K562 (cell line): ENCODE data around the gene PANX1. TPM values are rescaled to one million over a fixed set of nuclear protein-coding genes. Genes with fewer than 3 reads are reported as not detected.
A peak's percentile ranks its signal among the peaks of the same experiment; 100 is the strongest.

Experiments
- ATAC-seq: fragments of 200-7000 bp; cut with Tn5 transposase; 3 replicates; pipeline ENCODE4 v1.9.1; 2020; ENCODE audit warnings: moderate library complexity
- BruUV-seq: library from RNA; stranded (reverse); fragments of 400-500 nt; replicated peaks from 2 replicates; lab custom pipeline; 2021; lab: Mats Ljungman, UMichigan
- CTCF ChIA-PET: fragments of 300-600 bp; formaldehyde crosslinking; extraction: SDS; loops from one replicate; lab custom pipeline; 2021; ENCODE audit warnings: low intra/inter-chr PET ratio; lab: Yijun Ruan, JAX
- POLR2A ChIA-PET: fragments of 300-600, 350-650 bp; sonication (Branson Sonifier 250); formaldehyde crosslinking; extraction: SDS; loops from one replicate; lab custom pipeline; 2021; ENCODE audit warnings: antibody characterized with exemption, inconsistent platforms; lab: Yijun Ruan, JAX
- DNase-seq, 4 experiments: peaks; one replicate each; pipeline versions ENCODE4 v3.0.0 to v3.0.0-alpha.2; 2011 to 2018; ENCODE audit warnings: low spot score in 3 of 4, mixed read lengths in 3 of 4; ENCODE audit errors: extremely low read depth in 1 of 4
- FAIRE-seq: peaks from 2 replicates; lab custom pipeline; 2011; peaks lifted over from hg19 to GRCh38; lab: Jason Lieb, UNC
- H2AFZ ChIP-seq: 2 replicates; pipeline ENCODE4 v1.6.0; 2011; ENCODE audit warnings: low read depth, low read length, control low read depth, inconsistent platforms
- H3K27ac ChIP-seq: fragments of 200-600 bp; 3 replicates; pipeline ENCODE4 v1.8.0; 2011; ENCODE audit warnings: low read depth, mild to moderate bottlenecking, control low read depth, inconsistent platforms, low read length, moderate library complexity, mixed read lengths; ENCODE audit errors: extremely low read depth
- H3K27me3 ChIP-seq, 2 experiments: fragments of 300-600 bp in 1 of 2; 2 replicates in 1 of 2; 3 replicates in 1 of 2; pipeline versions ENCODE4 v1.6.0 to v1.8.0; 2011; ENCODE audit warnings: inconsistent platforms in 2 of 2, low read length in 2 of 2, mild to moderate bottlenecking in 1 of 2, mixed read lengths in 1 of 2, moderate library complexity in 1 of 2; ENCODE audit not compliant: control insufficient read depth in 2 of 2, insufficient read depth in 2 of 2
- H3K36me3 ChIP-seq: fragments of 300-600 bp; 3 replicates; pipeline ENCODE4 v1.8.0; 2011; ENCODE audit warnings: mild to moderate bottlenecking, low read length, inconsistent platforms; ENCODE audit not compliant: control insufficient read depth, insufficient read depth
- H3K4me1 ChIP-seq, 2 experiments: fragments of 200-600 bp in 1 of 2; replicated peaks in 1 of 2; 2 replicates in 1 of 2; 3 replicates in 1 of 2; pipeline versions ENCODE4 v1.5.1 to v1.8.0; 2011; ENCODE audit warnings: inconsistent platforms in 2 of 2, low read length in 2 of 2, mild to moderate bottlenecking in 1 of 2, mixed read lengths in 1 of 2, moderate library complexity in 1 of 2; ENCODE audit not compliant: control insufficient read depth in 2 of 2, insufficient read depth in 2 of 2
- H3K4me2 ChIP-seq: 2 replicates; pipeline ENCODE4 v1.6.1; 2011; ENCODE audit warnings: low read length, control low read depth, inconsistent platforms, mixed read lengths; ENCODE audit not compliant: insufficient read depth
- H3K4me3 ChIP-seq: fragments of 200-600 bp; sonication (generic), shearing (Covaris generic); 2 replicates; pipeline ENCODE4 v1.5.1; 2016; ENCODE audit warnings: control low read depth, inconsistent platforms
- H3K79me2 ChIP-seq: fragments of 200-600 bp; 3 replicates; pipeline ENCODE4 v1.8.0; 2011; ENCODE audit warnings: low read length, inconsistent platforms; ENCODE audit not compliant: control insufficient read depth, insufficient read depth
- H3K9ac ChIP-seq, 2 experiments: 2 replicates each; pipeline versions ENCODE4 v1.6.0 to v1.6.1; 2011; ENCODE audit warnings: low read depth in 2 of 2, low read length in 2 of 2, control low read depth in 1 of 2, inconsistent platforms in 1 of 2, mild to moderate bottlenecking in 1 of 2, mixed read lengths in 1 of 2; ENCODE audit not compliant: insufficient read depth in 1 of 2
- H3K9me1 ChIP-seq: one replicate; pipeline ENCODE4 v1.6.0; 2011; ENCODE audit warnings: inconsistent platforms, mild to moderate bottlenecking, low read length, moderate library complexity; ENCODE audit not compliant: control insufficient read depth, insufficient read depth
- H3K9me3 ChIP-seq: replicated peaks from 2 replicates; pipeline ENCODE4 v1.5.1; 2011; ENCODE audit warnings: low read depth, low read length, inconsistent platforms; ENCODE audit not compliant: control insufficient read depth, insufficient read depth
- H4K20me1 ChIP-seq: replicated peaks from 2 replicates; pipeline ENCODE4 v1.6.1; 2011; ENCODE audit warnings: low read length, inconsistent platforms, mixed read lengths; ENCODE audit not compliant: control insufficient read depth, insufficient read depth
- ARID2 ChIP-seq: fragments of 450-650 bp; IDR thresholded peaks from 2 replicates; pipeline ENCODE4 v1.6.1; 2017; ENCODE audit warnings: antibody characterized with exemption, mild to moderate bottlenecking
- CBX3 ChIP-seq, 2 experiments: IDR thresholded peaks; 1 replicate in 1 of 2; 2 replicates in 1 of 2; pipeline ENCODE4 v1.6.1; 2012; ENCODE audit warnings: inconsistent platforms in 2 of 2, low read length in 2 of 2, borderline replicate concordance in 1 of 2, control low read depth in 1 of 2
- CEBPB ChIP-seq: fragments of 450-650 bp; IDR thresholded peaks from 2 replicates; pipeline ENCODE4 v1.6.1; 2016; ENCODE audit warnings: missing genetic modification characterization, missing compliant biosample characterization
- GATAD2A ChIP-seq: fragments of 450-650 bp; IDR thresholded peaks from 2 replicates; pipeline ENCODE4 v1.6.1; 2017
- GTF3C2 ChIP-seq: IDR thresholded peaks from 3 replicates; pipeline ENCODE4 v1.6.1; 2011; ENCODE audit warnings: borderline replicate concordance, mild to moderate bottlenecking, moderate library complexity; ENCODE audit not compliant: insufficient read length; ENCODE audit errors: extremely low read depth
- HDAC1 ChIP-seq, 2 experiments: fragments of 450-650 bp; IDR thresholded peaks; 2 replicates each; pipeline ENCODE4 v1.6.1; 2016 to 2017; ENCODE audit warnings: inconsistent platforms in 1 of 2, mild to moderate bottlenecking in 1 of 2, moderate library complexity in 1 of 2
- HDGF ChIP-seq: fragments of 450-650 bp; IDR thresholded peaks from 2 replicates; pipeline ENCODE4 v1.6.1; 2016
- ILK ChIP-seq: fragments of 450-650 bp; IDR thresholded peaks from 2 replicates; pipeline ENCODE4 v1.6.1; 2016; ENCODE audit warnings: missing genetic modification characterization, low read depth, mild to moderate bottlenecking, missing compliant biosample characterization, moderate library complexity, borderline replicate concordance
- MECOM ChIP-seq: fragments of 250-450 bp; sonication (Bioruptor Pico); IDR thresholded peaks from 2 replicates; pipeline ENCODE4 v1.8.0; 2022; ENCODE audit warnings: inconsistent platforms
- SIN3A ChIP-seq, 2 experiments: fragments of 150-350 bp in 1 of 2; IDR thresholded peaks; 2 replicates each; pipeline ENCODE4 v1.6.1; 2011 to 2016; ENCODE audit warnings: borderline replicate concordance in 2 of 2, low read depth in 2 of 2, low read length in 2 of 2, mild to moderate bottlenecking in 2 of 2, moderate library complexity in 2 of 2; ENCODE audit not compliant: control insufficient read depth in 1 of 2
- TCF3 ChIP-seq: sonication (generic); formaldehyde crosslinking; IDR thresholded peaks from 2 replicates; pipeline ENCODE4 v1.4.0; 2020; ENCODE audit warnings: mild to moderate bottlenecking, missing genetic modification reagents
- USF2 ChIP-seq: sonication (generic); formaldehyde crosslinking; IDR thresholded peaks from 2 replicates; pipeline ENCODE4 v1.5.0; 2020; ENCODE audit warnings: missing genetic modification reagents
- ZNF232 ChIP-seq: sonication (generic); formaldehyde crosslinking; IDR thresholded peaks from 2 replicates; pipeline ENCODE4 v1.8.0; 2022; ENCODE audit warnings: mild to moderate bottlenecking, missing genetic modification reagents
- ZNF280B ChIP-seq: fragments of 250-450 bp; sonication (Bioruptor Pico); IDR thresholded peaks from 2 replicates; pipeline ENCODE4 v1.5.1; 2021; ENCODE audit warnings: mild to moderate bottlenecking
- ZNF717 ChIP-seq: fragments of 250-450 bp; sonication (Bioruptor Pico); IDR thresholded peaks from 2 replicates; pipeline ENCODE4 v1.5.0; 2021
- WGBS: fragments of 100-300 bp; shearing (Covaris generic); methylation state at CpG from one replicate; pipeline ENCODE4 v1.1.6; 2016; ENCODE audit warnings: low coverage, mixed read lengths; ENCODE audit not compliant: insufficient coverage; ENCODE audit errors: missing lambda C conversion rate; 5-methylcytosine and 5-hydroxymethylcytosine counted together
- in situ Hi-C: fragments of 300-500 bp; cut with MboI; formaldehyde crosslinking; loops from 4 replicates; pipeline ENCODE4 v1.15.0; 2018; ENCODE audit warnings: inconsistent platforms, mixed read lengths
- intact Hi-C: fragments of 100-400 bp; cut with micrococcal nuclease; formaldehyde crosslinking; loops from 2 replicates; pipeline ENCODE4 v1.14.2; 2022
- polyA plus RNA-seq, 8 experiments: library from polyadenylated mRNA; depleted of rRNA in 4 of 8; stranded (reverse) in 5 of 8; unstranded in 3 of 8; fragments of >200 nt; fragmentation: Nextera tagmentation in 2 of 8; fragmentation: Illumina TruSeq in 1 of 8; extraction: Ambion mirVana in 2 of 8; extraction: Trizol in 1 of 8; gene quantifications; 2 replicates each; pipeline versions ENCODE4 v1.2.1 to v1.2.3, GENCODE V29; 2011 to 2014; ENCODE audit warnings: inconsistent platforms in 1 of 8, missing spikeins in 1 of 8
- total RNA-seq, 7 experiments: library from RNA; depleted of rRNA in 6 of 7; stranded (reverse); fragments of >200 nt in 6 of 7; fragmentation: Illumina TruSeq in 2 of 7; extraction: Trizol in 2 of 7; gene quantifications; 2 replicates each; pipeline versions ENCODE4 v1.2.1 to v1.2.3, GENCODE V29; 2011 to 2021; ENCODE audit warnings: low replicate concordance in 1 of 7
- TF ChIP-seq, protein P1 (sequence below): sonication (generic); formaldehyde crosslinking; IDR thresholded peaks from 2 replicates; pipeline ENCODE4 v1.9.0; 2022; ENCODE audit warnings: mild to moderate bottlenecking, missing genetic modification reagents

The PANX1 gene
- total and polyA plus RNA-seq, 9 of the 15 experiments (the other 6 are each of a cell fraction or from before 2014, with no cell fraction given), result 1.9 to 14.8 (median 10.1) TPM

- H3K9me3 ChIP-seq, result peaks cover under 1% of the 10 kb centered on the region; the same call in 1 of the 2 replicates
- in situ Hi-C loops, result no loop called here
- intact Hi-C loops, result no loop called here
- H4K20me1 ChIP-seq, result peaks cover 22% of the 10 kb centered on the region
- H2AFZ ChIP-seq, result no peak overlapping the region
- no peaks in the 10 kb centered on the region for H3K27me3 ChIP-seq
- ATAC-seq, result no peak
- ChIA-PET POLR2A (interaction anchor here (0.5 to 1.8 kb wide), 4 partner anchors 11 to 159 kb away, joined by 3 to 8 read pairs (median 4); no protein-coding TSS in a partner anchor), CTCF (no interaction called here)
- peak overlapping the region; percentile 97 for H3K4me2 ChIP-seq
- H3K79me2 ChIP-seq, result peaks cover 65% of the 10 kb centered on the region
- FAIRE-seq, result no peak
- WGBS, result 45% methylated on average over 7 of the region's 7 CpGs
- H3K36me3 ChIP-seq, result no peaks in the 10 kb centered on the region; the same call in 2 of the 3 replicates
- H3K4me1 ChIP-seq, result peaks cover 37 to 61% of the 10 kb centered on the region in 2 experiments
- H3K9me1 ChIP-seq, result no peaks in the 10 kb centered on the region
- no TSS peak for BruUV-seq
- DNase-seq, result no peak
- H3K4me3 ChIP-seq, result peak overlapping the region; percentile 71; the same call in 1 of the 2 replicates
- peak overlapping the region; percentile 4 to 76; a peak in 2 of 4 replicates for H3K9ac ChIP-seq
- no peak overlapping the region; the same call in 2 of the 3 replicates for H3K27ac ChIP-seq
- TF ChIP-seq GATAD2A (no peak), SIN3A (IDR thresholded peaks at IDR 0.05; ENCODE audit: borderline replicate concordance in 2 of 2, control insufficient read depth in 1 of 2, low read depth in 2 of 2, low read length in 2 of 2) (no peak), ZNF232 (CRISPR knock-in tag) (no peak), MECOM (no peak), GTF3C2 (no peak), CBX3 (IDR thresholded peaks at IDR 0.05; ENCODE audit: borderline replicate concordance in 1 of 2, low read length in 2 of 2) (no peak), ZNF280B (no peak), CEBPB (peak; percentile 63), HDGF (no peak), ARID2 (no peak), HDAC1 (IDR thresholded peaks at IDR 0.05) (0 out of 4 replicates have a peak, but pooled peaks of 1 of the 2 experiments have one; percentile 14), TCF3 (CRISPR knock-in tag) (no peak), USF2 (CRISPR knock-in tag) (no peak), ILK (no peak), ZNF717 (CRISPR knock-in tag) (no peak)
- TF ChIP-seq, protein P1, sequence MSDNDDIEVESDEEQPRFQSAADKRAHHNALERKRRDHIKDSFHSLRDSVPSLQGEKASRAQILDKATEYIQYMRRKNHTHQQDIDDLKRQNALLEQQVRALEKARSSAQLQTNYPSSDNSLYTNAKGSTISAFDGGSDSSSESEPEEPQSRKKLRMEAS (CRISPR knock-in tag), result no peak
These were observed 1.8 kb downstream of the PANX1 start for GRCh38 chr11:94130298-94131046.
